ENCODE results near the gene GREM1.

GRCh38 chr15:32716915-32717425 lies 834 bp upstream of the GREM1 start:
- no peak for TF ChIP-seq TBP (IDR thresholded peaks at IDR 0.05; ENCODE audit: low read depth, low read length)
- TF ChIP-seq ATF3 (IDR thresholded peaks at IDR 0.05; ENCODE audit: insufficient read depth, low read depth, low read length) = no peak
- TF ChIP-seq POLR2A (IDR thresholded peaks at IDR 0.05; ENCODE audit: control extremely low read depth in 1 of 2, low read depth in 2 of 2, low read length in 2 of 2) = no peak
- no peak for TF ChIP-seq CTCF (IDR thresholded peaks at IDR 0.05; ENCODE audit: control extremely low read depth in 1 of 3, insufficient read depth in 1 of 3, low read depth in 1 of 3, low read length in 3 of 3)
- no peak for TF ChIP-seq EGR1 (IDR thresholded peaks at IDR 0.05; ENCODE audit: borderline replicate concordance, low read depth, low read length)
- peak; percentile 23 for TF ChIP-seq EZH2 (IDR thresholded peaks at IDR 0.05; ENCODE audit: low read depth, low read length, severe bottlenecking)
- TF ChIP-seq USF2 (IDR thresholded peaks at IDR 0.05; ENCODE audit: low read length) = no peak
- TF ChIP-seq NRF1 (IDR thresholded peaks at IDR 0.05; ENCODE audit: low read depth, low read length) = no peak
- TF ChIP-seq YY1 (IDR thresholded peaks at IDR 0.05; ENCODE audit: low read depth, low read length) = no peak
- TF ChIP-seq GABPA (IDR thresholded peaks at IDR 0.05; ENCODE audit: borderline replicate concordance, insufficient read depth, low read length) = no peak

All from H1 (cell line).